DOHH2 (cell line): Measurements from ENCODE around the gene CDH4.

Experiments
- CTCF ChIP-seq: fragments of 200-600 bp; sonication (generic); IDR thresholded peaks from one replicate; pipeline ENCODE4 v1.5.1; 2014; ENCODE audit warnings: antibody characterized with exemption, mild to moderate bottlenecking, low read depth, low read length; ENCODE audit not compliant: poor library complexity, severe bottlenecking
- EZH2phosphoT487 ChIP-seq: fragments of 200-600 bp; sonication (generic); IDR thresholded peaks from 2 replicates; pipeline ENCODE4 v1.6.1; 2017; ENCODE audit warnings: borderline replicate concordance, mild to moderate bottlenecking, antibody characterized with exemption, low read length, moderate library complexity, mixed read lengths

GRCh38 chr20:61737346-61737745 is 485.3 kb downstream of the CDH4 start:
- TF ChIP-seq CTCF (no peak), EZH2phosphoT487 (no peak)
